HG02840 (cell line): ENCODE results near the gene NPAS2.

Source experiments
- ATAC-seq: cut with Tn5 transposase; IDR thresholded peaks from one replicate; pipeline ENCODE4 v1.9.1; 2021; ENCODE audit warnings: mild to moderate bottlenecking, moderate library complexity, moderate number of reproducible peaks; ENCODE audit not compliant: unreplicated experiment, low FRiP score

Gene NPAS2

GRCh38 chr2:100959225-100959880 is 139.4 kb downstream of the NPAS2 start:
- no peak for ATAC-seq

GRCh38 chr2:100960688-100961087 is 140.7 kb downstream of the NPAS2 start:
- ATAC-seq, result no peak

- no peak for ATAC-seq
Measured at GRCh38 chr2:100962366-100963025, 142.6 kb downstream of the NPAS2 start.

- no peak for ATAC-seq
Measured at GRCh38 chr2:100963026-100963375, 143.1 kb downstream of the NPAS2 start.

GRCh38 chr2:100964222-100964621 is 144.3 kb downstream of the NPAS2 start:
- no peak for ATAC-seq

GRCh38 chr2:100964681-100965169 is 144.8 kb downstream of the NPAS2 start:
- ATAC-seq, result no peak

- ATAC-seq, result no peak
Measured at GRCh38 chr2:100965596-100965995, 145.7 kb downstream of the NPAS2 start.

- ATAC-seq, result no peak
Measured at GRCh38 chr2:100967716-100968115, 147.8 kb downstream of the NPAS2 start.

GRCh38 chr2:100968146-100969145 is 148.5 kb downstream of the NPAS2 start:
- ATAC-seq, result no peak

GRCh38 chr2:100969998-100970397 is 150.1 kb downstream of the NPAS2 start:
- no peak for ATAC-seq

GRCh38 chr2:100971221-100971620 is 151.3 kb downstream of the NPAS2 start:
- ATAC-seq, result no peak

GRCh38 chr2:100972452-100972851 is 152.5 kb downstream of the NPAS2 start:
- ATAC-seq, result no peak

- no peak for ATAC-seq
Measured at GRCh38 chr2:100974712-100975520, 155.0 kb downstream of the NPAS2 start.

GRCh38 chr2:100975521-100975785 is 155.5 kb downstream of the NPAS2 start:
- no peak for ATAC-seq

- ATAC-seq, result no peak
Measured at GRCh38 chr2:100976061-100976460, 156.1 kb downstream of the NPAS2 start.

GRCh38 chr2:100976645-100977391 is 156.9 kb downstream of the NPAS2 start:
- no peak for ATAC-seq

GRCh38 chr2:100977511-100977910 is 157.6 kb downstream of the NPAS2 start:
- ATAC-seq, result no peak

GRCh38 chr2:100978582-100979191 is 158.7 kb downstream of the NPAS2 start:
- ATAC-seq, result no peak

- ATAC-seq, result no peak
Measured at GRCh38 chr2:100980046-100980445, 160.1 kb downstream of the NPAS2 start.
